UCSD-AML1 (cell line): ENCODE data around the gene STN1.

ENCODE experiments used
- DNase-seq: peaks from one replicate; lab custom pipeline; 2025; ENCODE audit not compliant: unreplicated experiment; lab: John Stamatoyannopoulos, UW

STN1 gene

GRCh38 chr10:103929381-103929921 lies 11.5 kb upstream of the STN1 start:
- no peak for DNase-seq

DNA sequence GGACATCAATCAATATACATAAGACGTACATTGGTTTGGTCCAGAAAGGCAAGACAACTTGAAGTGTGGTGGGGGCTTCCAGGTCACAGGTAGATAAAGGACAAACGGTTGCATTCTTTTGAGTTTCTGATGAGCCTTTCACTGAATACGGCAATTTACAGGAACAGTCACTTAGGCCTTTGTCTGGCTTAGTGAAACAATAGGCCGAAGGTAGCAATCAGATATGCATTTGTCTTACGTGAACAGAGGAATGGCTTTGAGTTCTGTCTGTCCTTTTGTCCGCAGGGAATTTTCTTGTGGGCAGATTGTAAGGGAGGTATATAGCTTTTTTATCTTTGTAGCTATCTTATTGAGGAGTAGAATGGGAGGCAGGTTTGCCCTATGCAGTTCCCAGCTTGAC lies 10.8 kb upstream of the STN1 start:
- no peak for DNase-seq

- no peak for DNase-seq
Measured at GRCh38 chr10:103926722-103927319, 8.8 kb upstream of the STN1 start.

- DNase-seq: no peak
Measured at GRCh38 chr10:103925591-103925990, 7.6 kb upstream of the STN1 start.

- no peak for DNase-seq
Measured at GRCh38 chr10:103923502-103923901, 5.5 kb upstream of the STN1 start.

- no peak for DNase-seq
Measured at GRCh38 chr10:103922659-103923058, 4.7 kb upstream of the STN1 start.

- peak; percentile 60 for DNase-seq
Measured at GRCh38 chr10:103921750-103922195, 3.8 kb upstream of the STN1 start.

DNA sequence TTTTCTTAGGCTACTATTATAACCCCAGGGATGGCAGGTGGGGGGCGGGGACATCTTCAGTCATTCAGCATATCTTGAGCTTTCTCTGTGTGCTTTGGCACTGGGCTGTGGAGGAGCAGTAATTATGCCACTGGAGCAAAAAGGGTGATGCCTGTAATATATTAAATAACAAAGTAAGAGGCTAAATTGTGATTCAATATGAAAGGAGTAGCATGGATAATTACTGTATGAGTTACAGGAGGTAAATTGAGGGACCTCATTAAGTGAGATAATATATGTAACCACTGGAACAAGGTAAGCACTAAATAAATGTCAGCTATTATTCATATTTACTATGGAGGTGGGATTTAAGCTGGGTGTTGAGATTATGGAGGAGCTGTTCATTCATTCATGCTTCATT lies 3.3 kb upstream of the STN1 start:
- DNase-seq: no peak

DNA sequence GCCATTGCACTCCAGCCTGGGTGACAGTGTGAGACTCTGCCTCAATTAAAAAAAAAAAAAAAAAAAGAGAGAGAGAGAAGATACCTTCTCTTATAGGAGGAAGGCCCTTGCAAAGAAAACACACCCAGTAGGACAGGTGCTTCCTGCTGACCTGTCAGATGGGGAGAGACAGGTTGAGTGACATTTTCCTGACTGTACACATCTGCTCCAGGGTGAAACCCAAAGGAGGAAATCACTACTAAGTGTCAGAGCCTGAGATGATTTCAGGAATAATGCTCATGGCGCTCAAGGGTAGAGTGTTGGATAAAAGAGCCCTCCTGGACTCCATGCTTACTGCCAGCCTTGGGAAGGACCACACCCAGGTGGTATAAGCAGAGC lies 1.7 kb upstream of the STN1 start:
- no peak for DNase-seq

GRCh38 chr10:103917302-103918052 lies 507 bp downstream of the STN1 start:
- DNase-seq: peak; percentile 75

DNA sequence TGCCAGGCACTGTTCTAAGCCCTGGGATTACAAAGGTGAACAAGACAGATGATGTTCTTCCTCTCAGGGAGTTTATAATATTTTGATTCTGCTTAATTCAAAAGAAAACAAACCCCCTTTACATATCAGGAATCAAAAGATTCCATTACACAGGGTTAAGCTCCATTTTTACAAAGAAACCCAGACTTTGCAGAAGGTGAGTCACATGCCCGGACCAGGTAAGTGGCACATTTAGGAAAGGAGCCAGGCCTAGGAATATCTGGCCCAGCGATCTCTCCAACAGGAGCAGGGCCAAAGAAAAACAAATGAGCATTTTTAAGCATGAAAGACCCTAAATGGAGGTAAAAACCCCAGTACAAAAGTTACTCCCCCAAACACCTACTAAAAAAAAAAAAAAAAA lies 1.1 kb downstream of the STN1 start:
- DNase-seq: no peak

DNA sequence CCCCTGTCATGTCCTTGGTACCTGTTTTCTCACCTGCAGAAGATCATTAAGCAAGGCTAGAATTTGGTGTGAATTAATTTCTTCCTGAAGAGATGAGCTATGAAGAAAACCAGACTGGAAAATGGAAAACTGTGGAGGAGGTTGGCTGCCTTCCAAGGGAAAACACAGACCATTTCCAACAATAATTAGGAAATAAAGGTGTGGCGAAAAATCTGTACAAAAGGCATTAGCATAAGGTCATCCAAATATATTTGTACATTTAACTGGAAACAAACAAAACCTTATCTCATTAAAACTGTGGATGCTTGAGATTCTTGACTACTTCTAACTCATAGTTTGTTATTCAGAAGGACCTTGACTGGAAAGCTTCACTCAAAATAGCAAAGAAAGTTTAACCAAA lies 1.7 kb downstream of the STN1 start:
- no peak for DNase-seq

- peak; percentile 61 for DNase-seq
Measured at GRCh38 chr10:103915796-103916195, 2.2 kb downstream of the STN1 start.

GRCh38 chr10:103912759-103913158 lies 5.2 kb downstream of the STN1 start:
- DNase-seq: no peak

DNA sequence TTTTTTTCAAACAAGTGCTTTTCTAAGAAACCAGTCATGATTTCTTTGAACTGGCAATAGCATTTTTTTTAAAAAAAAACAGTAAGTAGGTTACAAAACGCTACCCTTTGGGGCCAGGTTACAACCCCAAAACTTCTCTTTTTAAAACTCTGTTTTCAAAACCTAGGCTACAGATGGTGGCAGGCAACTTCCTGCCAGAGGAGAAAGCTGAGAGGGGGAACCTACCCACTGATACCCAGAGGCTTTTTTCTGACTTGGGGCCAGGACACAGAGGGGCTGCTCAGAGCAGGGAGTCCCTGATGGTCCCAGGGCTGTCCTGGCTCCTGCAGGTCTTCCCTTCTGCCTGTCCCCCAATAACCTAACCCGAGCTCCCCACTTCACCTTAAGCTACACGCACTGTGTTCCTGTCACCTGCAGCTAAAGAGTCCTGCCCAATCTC lies 6.9 kb downstream of the STN1 start:
- DNase-seq: peak; percentile 30

DNA sequence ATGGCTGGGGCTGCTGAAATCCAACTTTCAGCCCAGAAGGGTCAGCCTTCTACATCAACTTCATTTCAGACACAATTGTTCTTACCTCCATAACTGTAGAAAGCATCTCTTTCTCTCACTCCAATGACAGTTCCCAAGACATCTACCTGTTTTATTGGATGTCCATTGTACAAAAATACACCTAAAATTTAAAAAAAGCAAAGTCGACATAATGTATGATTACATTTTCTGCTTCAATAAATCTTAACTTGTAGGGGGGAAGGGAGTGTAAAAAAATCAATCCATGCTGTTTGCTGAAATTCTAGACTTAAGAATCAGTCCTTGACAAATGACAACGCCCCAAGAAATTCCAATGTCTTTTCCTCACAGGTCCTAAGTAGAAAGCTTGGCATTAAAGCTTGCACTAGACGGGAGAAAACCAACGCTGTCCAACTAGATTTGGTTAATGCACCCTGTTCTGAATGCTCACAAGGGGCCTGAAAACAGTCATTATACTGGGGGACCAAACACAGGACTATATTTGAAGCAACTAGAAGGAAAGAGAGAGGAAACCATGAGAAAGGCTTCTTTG lies 7.5 kb downstream of the STN1 start:
- no peak for DNase-seq

GRCh38 chr10:103905441-103905840 lies 12.5 kb downstream of the STN1 start:
- DNase-seq: no peak

DNA sequence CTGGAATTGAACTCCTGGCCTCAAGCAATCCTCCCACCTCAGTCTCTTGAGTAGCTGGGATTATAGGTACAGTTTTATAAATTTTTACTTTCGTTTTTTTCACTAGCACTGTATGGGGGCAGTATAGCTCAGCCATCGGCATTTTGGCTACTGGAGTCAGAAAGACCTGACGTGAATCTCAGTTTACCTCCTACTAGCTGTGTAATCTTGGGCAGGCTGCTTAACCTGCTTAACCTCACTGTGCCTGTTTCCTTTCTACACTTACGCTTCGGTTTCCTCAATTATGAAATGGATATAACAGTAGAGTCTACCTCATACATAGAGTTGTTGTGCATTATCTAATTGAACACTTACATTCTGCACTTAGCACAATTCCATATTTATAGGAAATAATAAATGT lies 16.7 kb downstream of the STN1 start:
- no peak for DNase-seq

DNA sequence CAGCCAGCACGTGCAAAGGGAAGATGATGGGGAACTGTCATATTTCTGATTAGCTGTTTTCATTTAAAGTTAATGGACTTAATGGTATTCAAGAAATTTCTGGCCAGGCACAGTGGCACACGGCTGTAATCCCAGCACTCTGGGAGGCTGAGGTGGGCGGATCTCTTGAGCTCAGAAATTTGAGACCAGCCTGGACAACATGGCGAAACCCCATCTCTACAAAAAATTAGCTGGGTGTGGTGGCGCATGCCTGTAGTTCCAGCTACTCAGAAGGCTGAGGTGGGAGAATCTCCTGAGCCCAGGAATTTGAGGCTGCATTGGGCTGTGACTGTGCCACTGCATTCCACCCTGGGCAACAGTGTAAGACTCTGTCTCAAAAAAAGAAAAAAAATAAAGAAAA lies 18.7 kb downstream of the STN1 start:
- no peak for DNase-seq

- no peak for DNase-seq
Measured at GRCh38 chr10:103897241-103897774, 20.7 kb downstream of the STN1 start.

DNA sequence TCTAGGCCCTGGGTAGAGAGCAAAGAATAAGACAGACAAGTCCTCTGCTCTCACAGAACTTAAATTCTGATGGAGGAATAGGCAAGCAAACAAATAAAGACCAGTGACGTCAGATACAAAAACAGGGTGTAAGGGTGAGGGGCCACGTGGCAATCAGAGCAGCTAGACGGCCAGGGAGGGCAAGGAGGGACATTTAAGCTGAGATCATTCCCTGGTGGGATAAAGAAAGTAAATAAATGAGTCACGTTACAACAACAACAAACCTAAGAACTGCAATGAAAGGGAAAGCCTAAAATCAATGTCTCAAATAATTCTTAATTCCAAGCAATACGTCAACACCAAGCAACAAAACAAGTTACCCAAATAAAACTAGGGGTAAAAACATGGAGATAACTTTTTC lies 21.8 kb downstream of the STN1 start:
- no peak for DNase-seq
